Common myeloid progenitor, CD34-positive (primary cell): ENCODE measurements around the gene NACC1.
A peak's percentile ranks its signal among the peaks of the same experiment; 100 is the strongest.

ENCODE experiments used
- CTCF ChIA-PET: fragments of 350-600 bp; sonication (Branson Sonifier 250); formaldehyde crosslinking; loops from one replicate; lab custom pipeline; 2021; ENCODE audit warnings: antibody characterized with exemption; lab: Charles Lee
- POLR2A ChIA-PET: fragments of 350-600 bp; sonication (Branson Sonifier 250); formaldehyde crosslinking; loops from one replicate; lab custom pipeline; 2021; ENCODE audit warnings: antibody characterized with exemption; lab: Charles Lee
- DNase-seq, 3 donors: peaks; one replicate each; pipeline versions ENCODE4 v3.0.0 to v3.0.0-alpha.2; 2013
- H3K27ac ChIP-seq, 2 experiments: 1 replicate in 1 of 2; 2 replicates in 1 of 2; pipeline ENCODE4 v1.7.0; 2013; ENCODE audit warnings: inconsistent platforms in 2 of 2, low read length in 2 of 2, mild to moderate bottlenecking in 2 of 2, low read depth in 1 of 2, moderate library complexity in 1 of 2; ENCODE audit not compliant: severe bottlenecking in 2 of 2, insufficient read depth in 1 of 2, poor library complexity in 1 of 2
- H3K27me3 ChIP-seq, 5 experiments: replicated peaks in 2 of 5; 1 replicate in 3 of 5; 2 replicates in 2 of 5; pipeline versions ENCODE4 v1.6.1 to v1.7.0; 2013; ENCODE audit warnings: low read length in 4 of 5, mild to moderate bottlenecking in 2 of 5, moderate library complexity in 2 of 5, inconsistent platforms in 1 of 5; ENCODE audit not compliant: insufficient read depth in 5 of 5, control insufficient read depth in 4 of 5
- H3K36me3 ChIP-seq, 4 experiments: 1 replicate in 2 of 4; 2 replicates in 2 of 4; pipeline versions ENCODE4 v1.6.1 to v1.7.0; 2013; ENCODE audit warnings: low read length in 3 of 4, control low read depth in 1 of 4, mild to moderate bottlenecking in 1 of 4; ENCODE audit not compliant: control insufficient read depth in 4 of 4, insufficient read depth in 4 of 4
- H3K4me1 ChIP-seq, 4 experiments: 1 replicate in 3 of 4; 2 replicates in 1 of 4; pipeline versions ENCODE4 v1.6.1 to v1.7.1; 2013; ENCODE audit warnings: low read length in 3 of 4, mild to moderate bottlenecking in 3 of 4, control low read depth in 1 of 4, inconsistent platforms in 1 of 4, moderate library complexity in 1 of 4; ENCODE audit not compliant: control insufficient read depth in 4 of 4, insufficient read depth in 4 of 4; ENCODE audit errors: control extremely low read depth in 1 of 4
- H3K4me3 ChIP-seq, 7 experiments: 1 replicate in 4 of 7; 2 replicates in 3 of 7; pipeline versions ENCODE4 v1.5.1 to v1.7.0; 2013; ENCODE audit warnings: mild to moderate bottlenecking in 7 of 7, low read length in 6 of 7, moderate library complexity in 6 of 7, inconsistent platforms in 2 of 7, low read depth in 2 of 7, control low read depth in 1 of 7; ENCODE audit not compliant: insufficient read depth in 4 of 7, control insufficient read depth in 1 of 7; ENCODE audit errors: extremely low read depth in 1 of 7
- H3K9me3 ChIP-seq, 5 experiments: 1 replicate in 4 of 5; 2 replicates in 1 of 5; pipeline versions ENCODE4 v1.6.1 to v1.7.1; 2013; ENCODE audit warnings: low read length in 4 of 5, mild to moderate bottlenecking in 2 of 5, inconsistent platforms in 1 of 5, low read depth in 1 of 5, moderate library complexity in 1 of 5; ENCODE audit not compliant: control insufficient read depth in 4 of 5, insufficient read depth in 2 of 5; ENCODE audit errors: control extremely low read depth in 1 of 5
- WGBS: methylation state at CpG from one replicate; pipeline ENCODE4 v1.1.5; 2013; ENCODE audit not compliant: insufficient coverage; 5-methylcytosine and 5-hydroxymethylcytosine counted together

The NACC1 gene

DNA sequence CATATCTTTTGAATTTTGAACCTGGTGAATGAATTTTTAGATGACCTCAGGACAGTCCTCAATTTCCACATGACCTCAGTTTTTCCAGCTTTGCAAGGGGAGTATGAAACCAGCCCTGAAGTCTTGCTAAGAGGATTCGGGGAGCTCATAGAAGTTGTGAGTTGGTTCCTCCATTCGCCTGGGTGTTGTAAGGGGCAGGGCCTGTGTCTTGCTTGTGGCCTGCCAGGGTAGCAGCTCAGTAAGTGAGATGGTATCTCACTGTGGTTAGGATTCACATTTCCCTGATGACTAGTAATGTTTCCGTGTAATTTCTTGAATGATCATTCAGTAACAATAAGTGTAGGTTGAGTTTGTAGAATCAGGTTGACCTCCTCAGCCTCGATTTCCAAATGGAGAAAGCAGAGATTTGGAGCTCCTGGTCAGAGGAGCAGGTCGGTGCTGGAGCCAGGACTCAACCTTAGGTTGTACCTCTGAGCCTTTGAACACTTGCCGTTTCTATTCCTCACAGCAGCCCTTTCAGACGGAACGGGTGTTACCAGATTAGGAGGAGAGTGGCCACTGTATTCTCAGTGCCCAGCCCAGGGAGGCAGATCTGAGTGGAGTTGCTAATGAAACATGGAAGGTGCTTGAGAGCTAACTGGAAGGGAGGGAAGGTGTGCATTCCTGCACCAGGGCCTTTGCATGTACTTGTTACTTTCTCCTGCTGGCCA is 14.6 kb downstream of the NACC1 start:
- CTCF ChIA-PET, result interaction anchor here (1.2 to 2.5 kb wide), 3 partner anchors 9 to 15 kb away, joined by 4 to 13 read pairs (median 6); partner anchors contain the start of gene NACC1
- no peak overlapping the region for H3K4me3 ChIP-seq
- POLR2A ChIA-PET, result interaction anchor here (0.6 to 1.3 kb wide), 3 partner anchors 15 to 1386 kb away, joined by 3 to 6 read pairs (median 4); partner anchors contain the start of genes DNAJB1, IER2, NACC1 and STX10
- H3K4me1 ChIP-seq, result peaks cover 0 to 14% (median 9%) of the 10 kb centered on the region in 4 experiments
- no peaks in the 10 kb centered on the region for H3K9me3 ChIP-seq
- peak; percentile 57 to 91 (median 84) for DNase-seq
- 35% methylated on average over 5 of the region's 8 CpGs for WGBS
- H3K27ac ChIP-seq, result no peak overlapping the region
- no peaks in the 10 kb centered on the region for H3K27me3 ChIP-seq
- peaks cover 3 to 55% (median 27%) of the 10 kb centered on the region in 4 experiments for H3K36me3 ChIP-seq

DNA sequence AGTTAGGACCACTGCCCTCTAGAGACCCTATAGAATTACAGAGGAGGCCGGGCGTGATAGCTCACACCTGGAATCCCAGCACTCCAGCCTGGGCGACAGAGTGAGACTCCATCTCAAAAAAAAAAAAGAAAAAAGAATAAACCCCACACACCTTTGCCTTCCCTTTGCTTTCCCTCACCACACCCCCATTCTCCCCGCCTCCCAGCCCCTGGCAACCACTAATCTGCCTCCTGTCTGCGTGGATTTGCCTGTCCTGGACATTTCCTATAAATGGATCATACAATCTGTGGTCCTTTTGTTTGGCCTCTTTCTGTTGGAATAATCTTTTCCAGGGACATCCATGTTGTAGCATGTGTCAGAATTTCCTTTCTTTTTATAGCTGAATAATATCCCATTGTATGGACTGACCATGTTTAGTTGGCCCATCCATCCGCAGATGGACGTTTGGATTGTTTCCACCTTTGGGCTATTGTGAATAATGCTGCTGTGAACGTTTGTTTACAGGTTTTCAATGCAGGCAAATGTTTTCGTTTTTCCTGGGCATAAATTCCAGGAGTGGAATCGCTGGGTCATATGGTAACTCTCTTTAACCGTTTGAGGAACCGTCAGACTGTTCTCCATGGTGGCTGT is 15.3 kb downstream of the NACC1 start:
- Histone ChIP-seq H3K4me3 (no peak overlapping the region), H3K36me3 (peaks cover 3 to 57% (median 32%) of the 10 kb centered on the region in 4 experiments), H3K27ac (no peak overlapping the region), H3K4me1 (peaks cover 0 to 14% (median 9%) of the 10 kb centered on the region in 4 experiments), H3K9me3 (no peaks in the 10 kb centered on the region), H3K27me3 (no peaks in the 10 kb centered on the region)
- 95% methylated on average over 12 of the region's 12 CpGs for WGBS
- DNase-seq, result no peak
- ChIA-PET CTCF (interaction anchor here (1.2 kb wide), 1 partner anchor 8 kb away, joined by 4 read pairs; no protein-coding TSS in a partner anchor), POLR2A (interaction anchor here (1.3 kb wide), 1 partner anchor 15 kb away, joined by 6 read pairs; the partner anchor contains the start of gene NACC1)

DNA sequence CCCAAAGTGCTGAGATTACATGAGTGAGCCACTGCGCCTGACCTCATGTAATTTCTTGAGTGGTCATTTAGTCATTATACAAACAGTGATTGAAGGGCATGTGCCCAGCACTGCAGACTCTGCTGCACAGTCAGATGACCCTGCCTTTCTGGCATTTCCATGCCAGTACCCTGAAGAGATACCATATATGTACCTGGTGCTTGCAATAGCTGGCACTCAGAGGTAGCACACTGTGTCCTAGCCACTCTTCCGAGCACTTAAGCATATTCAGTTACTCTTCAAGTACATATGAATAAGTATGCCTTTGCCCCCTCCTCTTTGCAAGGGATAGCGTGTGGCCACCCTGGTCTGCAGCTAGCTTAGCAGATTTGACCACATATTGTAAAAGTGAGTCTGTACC is 16.6 kb downstream of the NACC1 start:
- DNase-seq, result no peak
- H3K4me1 ChIP-seq, result peaks cover 0 to 16% (median 9%) of the 10 kb centered on the region in 4 experiments
- WGBS, result 100% methylated on average over 1 of the region's 3 CpGs
- no peak overlapping the region for H3K27ac ChIP-seq
- no peak overlapping the region for H3K4me3 ChIP-seq
- no peaks in the 10 kb centered on the region for H3K9me3 ChIP-seq
- H3K36me3 ChIP-seq, result peaks cover 3 to 57% (median 37%) of the 10 kb centered on the region in 4 experiments
- H3K27me3 ChIP-seq, result no peaks in the 10 kb centered on the region
- ChIA-PET CTCF (no interaction called here), POLR2A (interaction anchor here (0.6 kb wide), 1 partner anchor 713 kb away, joined by 3 read pairs; no protein-coding TSS in a partner anchor)

DNA sequence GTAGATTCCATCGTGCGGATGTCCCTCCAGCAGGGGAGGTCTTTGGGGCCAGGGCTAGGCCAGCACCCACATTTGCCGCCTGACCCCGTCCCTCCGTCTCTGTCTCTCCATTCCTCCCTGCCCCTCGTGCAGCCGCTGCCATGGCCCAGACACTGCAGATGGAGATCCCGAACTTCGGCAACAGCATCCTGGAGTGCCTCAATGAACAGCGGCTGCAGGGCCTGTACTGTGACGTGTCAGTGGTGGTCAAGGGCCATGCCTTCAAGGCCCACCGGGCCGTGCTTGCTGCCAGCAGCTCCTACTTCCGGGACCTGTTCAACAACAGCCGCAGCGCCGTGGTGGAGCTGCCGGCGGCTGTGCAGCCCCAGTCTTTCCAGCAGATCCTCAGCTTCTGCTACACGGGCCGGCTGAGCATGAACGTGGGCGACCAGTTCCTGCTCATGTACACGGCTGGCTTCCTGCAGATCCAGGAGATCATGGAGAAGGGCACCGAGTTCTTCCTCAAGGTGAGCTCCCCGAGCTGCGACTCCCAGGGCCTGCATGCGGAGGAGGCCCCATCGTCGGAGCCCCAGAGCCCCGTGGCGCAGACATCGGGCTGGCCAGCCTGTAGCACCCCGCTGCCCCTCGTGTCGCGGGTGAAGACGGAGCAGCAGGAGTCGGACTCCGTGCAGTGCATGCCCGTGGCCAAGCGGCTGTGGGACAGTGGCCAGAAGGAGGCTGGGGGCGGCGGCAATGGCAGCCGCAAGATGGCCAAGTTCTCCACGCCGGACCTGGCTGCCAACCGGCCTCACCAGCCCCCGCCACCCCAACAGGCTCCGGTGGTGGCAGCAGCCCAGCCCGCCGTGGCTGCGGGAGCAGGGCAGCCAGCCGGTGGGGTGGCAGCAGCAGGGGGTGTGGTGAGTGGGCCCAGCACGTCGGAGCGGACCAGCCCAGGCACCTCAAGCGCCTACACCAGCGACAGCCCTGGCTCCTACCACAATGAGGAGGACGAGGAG is 17.3 kb downstream of the NACC1 start:
- no peak overlapping the region for H3K27ac ChIP-seq
- H3K36me3 ChIP-seq, result peaks cover 3 to 57% (median 37%) of the 10 kb centered on the region in 4 experiments
- ChIA-PET CTCF (no interaction called here), POLR2A (no interaction called here)
- DNase-seq, result no peak
- no peak overlapping the region for H3K4me3 ChIP-seq
- WGBS, result 99% methylated on average over 59 of the region's 60 CpGs
- H3K27me3 ChIP-seq, result no peaks in the 10 kb centered on the region
- H3K9me3 ChIP-seq, result no peaks in the 10 kb centered on the region
- H3K4me1 ChIP-seq, result peaks cover 0 to 16% (median 9%) of the 10 kb centered on the region in 4 experiments

DNA sequence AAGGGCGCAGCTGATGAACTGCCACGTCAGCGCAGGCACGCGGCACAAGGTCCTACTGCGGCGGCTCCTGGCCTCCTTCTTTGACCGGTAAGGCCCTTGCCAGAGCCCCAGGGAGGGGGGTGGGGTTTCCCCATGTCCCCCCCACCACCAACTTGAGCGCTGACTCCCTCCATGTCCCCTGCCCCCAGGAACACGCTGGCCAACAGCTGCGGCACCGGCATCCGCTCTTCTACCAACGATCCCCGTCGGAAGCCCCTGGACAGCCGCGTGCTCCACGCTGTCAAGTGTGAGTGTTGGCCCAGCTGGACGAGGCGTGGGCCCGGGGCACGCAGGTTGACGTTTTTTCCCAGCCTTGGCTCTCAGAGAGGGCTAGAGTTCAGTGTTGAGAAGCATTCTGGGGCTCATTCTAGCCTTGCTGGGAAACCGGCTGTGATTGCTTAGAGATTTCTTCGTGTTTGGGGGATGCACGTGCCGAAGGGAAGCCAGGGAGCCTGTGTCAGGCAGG is 19.3 kb downstream of the NACC1 start:
- Histone ChIP-seq H3K4me1 (peaks cover 0 to 10% (median 3%) of the 10 kb centered on the region in 4 experiments), H3K9me3 (no peaks in the 10 kb centered on the region), H3K36me3 (peaks cover 5 to 51% (median 37%) of the 10 kb centered on the region in 4 experiments), H3K4me3 (no peak overlapping the region), H3K27ac (no peak overlapping the region), H3K27me3 (no peaks in the 10 kb centered on the region)
- POLR2A ChIA-PET, result interaction anchor here (1.2 kb wide), 1 partner anchor 33 kb away, joined by 3 read pairs; no protein-coding TSS in a partner anchor
- CTCF ChIA-PET, result no interaction called here
- WGBS, result 95% methylated on average over 24 of the region's 28 CpGs
- DNase-seq, result no peak

DNA sequence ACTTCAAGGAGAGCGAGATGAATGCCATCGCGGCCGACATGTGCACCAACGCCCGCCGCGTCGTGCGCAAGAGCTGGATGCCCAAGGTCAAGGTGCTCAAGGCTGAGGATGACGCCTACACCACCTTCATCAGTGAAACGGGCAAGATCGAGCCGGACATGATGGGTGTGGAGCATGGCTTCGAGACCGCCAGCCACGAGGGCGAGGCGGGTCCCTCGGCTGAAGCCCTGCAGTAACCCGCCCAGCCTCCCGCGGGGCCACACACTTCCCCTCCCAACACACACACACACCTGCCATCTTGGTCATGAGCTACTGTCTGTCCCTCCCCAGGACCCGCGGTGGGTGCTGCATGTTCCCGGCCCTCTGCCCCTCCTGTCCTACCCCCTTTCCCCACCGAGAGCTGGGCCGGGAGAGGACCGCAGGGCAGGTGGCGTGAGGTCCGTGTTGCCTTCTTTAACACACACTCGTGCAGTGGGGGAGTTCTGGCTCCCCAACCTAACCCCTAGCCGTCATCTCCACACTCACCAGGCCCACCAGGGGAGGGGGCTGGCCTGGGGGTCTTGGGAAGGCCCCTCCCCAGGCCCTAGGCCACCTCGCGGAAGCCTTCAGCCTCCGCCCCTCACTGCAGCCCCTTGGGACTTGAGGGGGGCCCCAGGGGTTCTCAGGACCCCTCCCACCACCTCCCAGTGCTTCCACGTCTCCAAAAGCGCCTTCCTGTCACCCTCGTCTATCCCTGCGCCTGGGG is 20.3 kb downstream of the NACC1 start:
- Histone ChIP-seq H3K27me3 (no peaks in the 10 kb centered on the region), H3K4me3 (no peak overlapping the region), H3K4me1 (peaks cover 0 to 2% (median 0%) of the 10 kb centered on the region in 4 experiments), H3K27ac (no peak overlapping the region), H3K36me3 (peaks cover 5 to 55% (median 34%) of the 10 kb centered on the region in 4 experiments), H3K9me3 (no peaks in the 10 kb centered on the region)
- WGBS, result 94% methylated on average over 32 of the region's 40 CpGs
- POLR2A ChIA-PET, result interaction anchor here (1.2 kb wide), 1 partner anchor 34 kb away, joined by 3 read pairs; no protein-coding TSS in a partner anchor
- CTCF ChIA-PET, result no interaction called here
- no peak for DNase-seq
